B cell (primary cell): ENCODE data around the gene CTBP2. TPM values are rescaled to one million over a fixed set of nuclear protein-coding genes. Genes with fewer than 3 reads are reported as not detected.

ENCODE experiments used
- ATAC-seq: fragments of 200-7000 bp; cut with Tn5 transposase; one replicate; pipeline ENCODE4 v1.10.0; 2021; ENCODE audit warnings: low read depth, mild to moderate bottlenecking, moderate number of reproducible peaks, moderate library complexity
- CTCF ChIA-PET: fragments of 350-600 bp; sonication (Branson Sonifier 250); formaldehyde crosslinking; loops from one replicate; lab custom pipeline; 2021; ENCODE audit warnings: antibody characterized with exemption, inconsistent platforms; lab: Charles Lee
- POLR2A ChIA-PET: fragments of 350-600 bp; sonication (Branson Sonifier 250); formaldehyde crosslinking; loops from one replicate; lab custom pipeline; 2021; ENCODE audit warnings: antibody characterized with exemption; lab: Charles Lee
- DNase-seq: peaks from one replicate; pipeline ENCODE4 v3.0.0; 2013
- H2AFZ ChIP-seq: 2 replicates; pipeline ENCODE4 v1.6.1; 2012; ENCODE audit warnings: mild to moderate bottlenecking, low read depth, low read length; ENCODE audit not compliant: insufficient read depth, poor library complexity, severe bottlenecking
- H3K27ac ChIP-seq, 2 donors: 1 replicate in 1 of 2; 2 replicates in 1 of 2; pipeline ENCODE4 v1.5.1; 2012 to 2013; ENCODE audit warnings: low read length in 2 of 2, mild to moderate bottlenecking in 2 of 2, moderate library complexity in 1 of 2
- H3K27me3 ChIP-seq, 4 experiments: fragments of 200-600 bp in 1 of 4; sonication (generic) in 1 of 4; replicated peaks in 1 of 4; 1 replicate in 2 of 4; 2 replicates in 2 of 4; pipeline versions ENCODE4 v1.6.1 to v1.7.0; 2013 to 2016; ENCODE audit warnings: low read length in 3 of 4, mild to moderate bottlenecking in 2 of 4, mixed read lengths in 1 of 4, moderate library complexity in 1 of 4; ENCODE audit not compliant: insufficient read depth in 4 of 4, control insufficient read depth in 3 of 4; ENCODE audit errors: control extremely low read depth in 1 of 4
- H3K36me3 ChIP-seq, 2 experiments: replicated peaks in 1 of 2; 1 replicate in 1 of 2; 2 replicates in 1 of 2; pipeline versions ENCODE4 v1.6.1 to v1.7.1; 2013; ENCODE audit warnings: low read length in 1 of 2; ENCODE audit not compliant: insufficient read depth in 2 of 2, control insufficient read depth in 1 of 2; ENCODE audit errors: control extremely low read depth in 1 of 2, extremely low read depth in 1 of 2
- H3K4me1 ChIP-seq, 2 donors: fragments of 200-600 bp in 1 of 2; sonication (generic) in 1 of 2; 1 replicate in 1 of 2; 2 replicates in 1 of 2; pipeline versions ENCODE4 v1.5.1 to v1.6.1; 2013 to 2017; ENCODE audit warnings: low read length in 2 of 2; ENCODE audit not compliant: control insufficient read depth in 2 of 2, insufficient read depth in 2 of 2
- H3K4me2 ChIP-seq: replicated peaks from 2 replicates; pipeline ENCODE3; 2012; ENCODE audit warnings: mild to moderate bottlenecking, low read depth, low read length; ENCODE audit not compliant: poor library complexity, severe bottlenecking
- H3K4me3 ChIP-seq, 5 experiments: fragments of 200-600 bp in 1 of 5; sonication (generic) in 1 of 5; 1 replicate in 3 of 5; 2 replicates in 2 of 5; pipeline versions ENCODE4 v1.5.1 to v1.7.0; 2011 to 2016; ENCODE audit warnings: low read length in 4 of 5, mild to moderate bottlenecking in 4 of 5, low read depth in 2 of 5, control low read depth in 1 of 5, moderate library complexity in 1 of 5; ENCODE audit not compliant: insufficient read depth in 1 of 5; ENCODE audit errors: control extremely low read depth in 1 of 5, extremely low read depth in 1 of 5
- H3K79me2 ChIP-seq: fragments of 200-600 bp; sonication (generic); one replicate; pipeline ENCODE4 v1.6.0; 2016; ENCODE audit warnings: low read length; ENCODE audit not compliant: control insufficient read depth, insufficient read depth
- H3K9ac ChIP-seq: fragments of 200-600 bp; sonication (generic); 2 replicates; pipeline ENCODE4 v1.6.1; 2017; ENCODE audit warnings: mild to moderate bottlenecking, low read length, moderate library complexity
- H3K9me3 ChIP-seq, 3 donors: one replicate each; pipeline versions ENCODE4 v1.6.1 to v1.7.1; 2013; ENCODE audit warnings: low read length in 2 of 3; ENCODE audit not compliant: control insufficient read depth in 2 of 3, insufficient read depth in 1 of 3; ENCODE audit errors: control extremely low read depth in 1 of 3
- H4K20me1 ChIP-seq: 2 replicates; pipeline ENCODE4 v1.6.0; 2012; ENCODE audit warnings: mild to moderate bottlenecking, low read length; ENCODE audit not compliant: insufficient read depth, control insufficient read depth, poor library complexity, severe bottlenecking
- H3K27ac Mint-ChIP-seq: one replicate; pipeline ENCODE4 v1.8.0; 2021; ENCODE audit warnings: mixed read lengths
- H3K27me3 Mint-ChIP-seq: one replicate; pipeline ENCODE4 v1.8.0; 2021; ENCODE audit warnings: mixed read lengths
- H3K4me1 Mint-ChIP-seq: one replicate; pipeline ENCODE4 v1.8.0; 2021; ENCODE audit warnings: mixed read lengths
- H3K4me3 Mint-ChIP-seq: one replicate; pipeline ENCODE4 v1.8.0; 2021; ENCODE audit warnings: mixed read lengths
- H3K9me3 Mint-ChIP-seq: one replicate; pipeline ENCODE4 v1.8.0; 2022; ENCODE audit warnings: mixed read lengths; ENCODE audit not compliant: insufficient read depth
- CTCF ChIP-seq: fragments of 200-600 bp; IDR thresholded peaks from one replicate; pipeline ENCODE4 v1.8.0; 2022; ENCODE audit warnings: antibody characterized with exemption, mild to moderate bottlenecking
- EZH2 ChIP-seq: IDR thresholded peaks from 2 replicates; pipeline ENCODE4 v1.6.1; 2012; ENCODE audit warnings: borderline replicate concordance, low read depth, mild to moderate bottlenecking, moderate library complexity, low read length; ENCODE audit not compliant: insufficient read depth, poor library complexity, severe bottlenecking
- WGBS: methylation state at CpG from one replicate; pipeline ENCODE4 v1.1.5; 2013; ENCODE audit warnings: missing lambda C conversion rate; ENCODE audit not compliant: insufficient coverage; 5-methylcytosine and 5-hydroxymethylcytosine counted together
- intact Hi-C: fragments of 100-400 bp; cut with micrococcal nuclease; formaldehyde crosslinking; loops from one replicate; pipeline ENCODE4 v1.10.0; 2022
- polyA plus RNA-seq: library from polyadenylated mRNA; depleted of rRNA; stranded (reverse); fragments of >200 nt; gene quantifications from 2 replicates; pipeline ENCODE4 v1.2.3, GENCODE V29; 2012
- total RNA-seq, 2 donors: library from RNA; stranded (reverse); fragments of 120-200 nt in 1 of 2; gene quantifications; 1 replicate in 1 of 2; 2 replicates in 1 of 2; pipeline versions ENCODE4 v1.2.3 to v1.2.4, GENCODE V29; 2013 to 2022

Gene CTBP2
- total and polyA plus RNA-seq, 2 donors (not counting 1 experiment from before 2014, with no cell fraction given): 0.39 to 0.85 TPM

- peaks cover 66% of the 10 kb centered on the region for H3K79me2 ChIP-seq
- H3K36me3 ChIP-seq: peaks cover 0 to 5% of the 10 kb centered on the region in 2 experiments
- peak overlapping the region; percentile 2 for H3K4me2 ChIP-seq
- TF ChIP-seq CTCF (no peak), EZH2 (no peak)
- H3K9me3 Mint-ChIP-seq: no peaks in the 10 kb centered on the region
- POLR2A ChIA-PET: no interaction called here
- H3K4me3 Mint-ChIP-seq: no peak overlapping the region
- CTCF ChIA-PET: no interaction called here
- peaks cover 7 to 13% of the 10 kb centered on the region in 2 donors for H3K4me1 ChIP-seq
- DNase-seq: no peak
- H3K4me1 Mint-ChIP-seq: peaks cover 53% of the 10 kb centered on the region
- H2AFZ ChIP-seq: no peak overlapping the region
- no peaks in the 10 kb centered on the region for H3K27me3 Mint-ChIP-seq
- H3K27ac Mint-ChIP-seq: no peak overlapping the region
- ATAC-seq: no peak
- H3K4me3 ChIP-seq: no peak overlapping the region
- H3K27ac ChIP-seq: no peak overlapping the region
- no peaks in the 10 kb centered on the region for H3K27me3 ChIP-seq
- no peak overlapping the region for H3K9ac ChIP-seq
- no CpG with 5 or more reads among the region's 1 CpG for WGBS
- intact Hi-C loops: no loop called here
- no peaks in the 10 kb centered on the region for H3K9me3 ChIP-seq
- peaks cover 54% of the 10 kb centered on the region for H4K20me1 ChIP-seq
These were observed 203.6 kb downstream of the CTBP2 start for GRCh38 chr10:124956764-124957163.

GRCh38 chr10:124955868-124956267 lies 204.5 kb downstream of the CTBP2 start:
- no peaks in the 10 kb centered on the region for H3K27me3 ChIP-seq
- no peaks in the 10 kb centered on the region for H3K27me3 Mint-ChIP-seq
- ATAC-seq (no peak), DNase-seq (no peak)
- H3K27ac Mint-ChIP-seq: no peak overlapping the region
- intact Hi-C loops: no loop called here
- peaks cover 72% of the 10 kb centered on the region for H3K79me2 ChIP-seq
- H3K27ac ChIP-seq: no peak overlapping the region
- H3K9me3 ChIP-seq: no peaks in the 10 kb centered on the region
- H4K20me1 ChIP-seq: peaks cover 61% of the 10 kb centered on the region
- ChIA-PET CTCF (no interaction called here), POLR2A (no interaction called here)
- no peak overlapping the region for H2AFZ ChIP-seq
- H3K4me1 Mint-ChIP-seq: peaks cover 53% of the 10 kb centered on the region
- H3K4me2 ChIP-seq: no peak overlapping the region
- H3K36me3 ChIP-seq: peaks cover 0 to 5% of the 10 kb centered on the region in 2 experiments
- no peak overlapping the region for H3K4me3 Mint-ChIP-seq
- H3K4me1 ChIP-seq: peaks cover 7 to 13% of the 10 kb centered on the region in 2 donors
- no peak overlapping the region for H3K9ac ChIP-seq
- no peak overlapping the region for H3K4me3 ChIP-seq
- no peak for TF ChIP-seq CTCF
- TF ChIP-seq EZH2: no peak
- no peaks in the 10 kb centered on the region for H3K9me3 Mint-ChIP-seq
- WGBS: 90% methylated on average over 5 of the region's 10 CpGs
